ENCODE measurements around the gene RIMS4.

- TF ChIP-seq YY1 (IDR thresholded peaks at IDR 0.05; ENCODE audit: low read depth, low read length): no peak
- TF ChIP-seq, protein P1, sequence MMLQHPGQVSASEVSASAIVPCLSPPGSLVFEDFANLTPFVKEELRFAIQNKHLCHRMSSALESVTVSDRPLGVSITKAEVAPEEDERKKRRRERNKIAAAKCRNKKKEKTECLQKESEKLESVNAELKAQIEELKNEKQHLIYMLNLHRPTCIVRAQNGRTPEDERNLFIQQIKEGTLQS (IDR thresholded peaks at IDR 0.05; ENCODE audit: borderline replicate concordance, extremely low read depth, low read depth, low read length): no peak
- no peak for TF ChIP-seq POLR2AphosphoS5 (IDR thresholded peaks at IDR 0.05; ENCODE audit: low read length)
- TF ChIP-seq DPF2 (IDR thresholded peaks at IDR 0.05): no peak
- TF ChIP-seq, protein P2, sequence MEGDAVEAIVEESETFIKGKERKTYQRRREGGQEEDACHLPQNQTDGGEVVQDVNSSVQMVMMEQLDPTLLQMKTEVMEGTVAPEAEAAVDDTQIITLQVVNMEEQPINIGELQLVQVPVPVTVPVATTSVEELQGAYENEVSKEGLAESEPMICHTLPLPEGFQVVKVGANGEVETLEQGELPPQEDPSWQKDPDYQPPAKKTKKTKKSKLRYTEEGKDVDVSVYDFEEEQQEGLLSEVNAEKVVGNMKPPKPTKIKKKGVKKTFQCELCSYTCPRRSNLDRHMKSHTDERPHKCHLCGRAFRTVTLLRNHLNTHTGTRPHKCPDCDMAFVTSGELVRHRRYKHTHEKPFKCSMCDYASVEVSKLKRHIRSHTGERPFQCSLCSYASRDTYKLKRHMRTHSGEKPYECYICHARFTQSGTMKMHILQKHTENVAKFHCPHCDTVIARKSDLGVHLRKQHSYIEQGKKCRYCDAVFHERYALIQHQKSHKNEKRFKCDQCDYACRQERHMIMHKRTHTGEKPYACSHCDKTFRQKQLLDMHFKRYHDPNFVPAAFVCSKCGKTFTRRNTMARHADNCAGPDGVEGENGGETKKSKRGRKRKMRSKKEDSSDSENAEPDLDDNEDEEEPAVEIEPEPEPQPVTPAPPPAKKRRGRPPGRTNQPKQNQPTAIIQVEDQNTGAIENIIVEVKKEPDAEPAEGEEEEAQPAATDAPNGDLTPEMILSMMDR (IDR thresholded peaks at IDR 0.05 in 2 of 3, conservative IDR thresholded peaks at IDR 0.05 in 1 of 3; ENCODE audit: control insufficient read depth in 2 of 3, extremely low read depth in 1 of 3, insufficient read depth in 1 of 3, low read depth in 3 of 3, low read length in 3 of 3): no peak
- no peak for TF ChIP-seq RAD21 (IDR thresholded peaks at IDR 0.05; ENCODE audit: insufficient read depth, low read depth, low read length)
These were observed 39.2 kb downstream of the RIMS4 start for GRCh38 chr20:44771172-44771535.
